Right ventricle myocardium superior (tissue), 1 donor: ENCODE data around the gene TAS2R41. TPM values are rescaled to one million over a fixed set of nuclear protein-coding genes. Genes with fewer than 3 reads are reported as not detected.
"Not testable (repeated sequence)": the region's sequence is repeated elsewhere in the genome, so short reads cannot be mapped to it uniquely, and the experiment has no call there.

Experiments used
- ATAC-seq: fragments of 200-7000 bp; cut with Tn5 transposase; one replicate; pipeline ENCODE4 v1.9.1; 2020; ENCODE audit warnings: mild to moderate bottlenecking; ENCODE audit not compliant: poor library complexity
- DNase-seq: peaks from one replicate; pipeline ENCODE4 v3.0.0-alpha.2; 2020
- intact Hi-C: fragments of 100-400 bp; cut with DNase I; formaldehyde crosslinking; loops from one replicate; pipeline ENCODE4 v1.11.2; 2022
- total RNA-seq: library from RNA; stranded (reverse); fragmentation: NEBNext Ultra II Directional; extraction: Animal tissue kit (Norgen Biotek cat#: 25700); gene quantifications from one replicate; pipeline ENCODE4 v1.2.1, GENCODE V29; 2021
- donor health status: DM: no; HTN: yes; CAD: no; lungs with severe emphysema.

Gene TAS2R41
- total RNA-seq, 1 donor from 2014 or later: not detected

DNA sequence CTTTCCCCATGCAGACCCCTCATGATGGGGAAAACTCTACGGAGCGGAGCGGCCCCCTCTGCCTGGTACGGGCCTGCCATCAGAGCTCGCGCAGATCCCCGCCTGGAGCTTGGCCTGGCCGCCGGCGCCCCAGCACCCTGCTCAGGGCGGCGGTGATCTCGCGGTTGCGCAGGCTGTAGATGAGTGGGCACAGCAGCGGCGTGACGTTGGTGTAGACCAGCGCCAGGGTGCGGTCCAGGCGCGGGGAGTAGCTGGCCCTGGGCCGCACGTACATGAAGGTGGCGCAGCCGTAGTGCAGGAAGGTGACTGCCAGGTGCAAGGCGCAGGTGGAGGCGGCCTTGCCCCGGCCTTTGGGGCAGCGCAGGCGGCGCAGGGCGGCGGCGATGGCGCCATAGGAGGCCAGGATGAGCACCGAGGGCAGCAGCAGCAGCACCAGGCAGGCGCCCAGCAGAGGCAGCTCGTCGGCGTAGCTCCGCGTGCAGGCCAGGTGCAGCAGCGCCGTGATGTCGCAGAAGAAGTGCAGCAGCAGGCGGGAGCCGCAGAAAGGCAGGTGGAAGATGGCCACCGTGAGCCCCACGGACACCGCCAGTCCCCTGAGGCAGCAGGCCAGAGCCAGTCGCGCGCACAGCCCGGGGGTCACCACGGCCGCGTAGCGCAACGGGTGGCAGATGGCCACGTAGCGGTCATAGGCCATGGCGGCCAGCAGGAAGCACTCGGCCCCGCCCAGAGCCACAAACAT lies 33.4 kb downstream of the TAS2R41 start:
- ATAC-seq: no peak
- no peak for DNase-seq
- intact Hi-C loops: no loop called here

DNA sequence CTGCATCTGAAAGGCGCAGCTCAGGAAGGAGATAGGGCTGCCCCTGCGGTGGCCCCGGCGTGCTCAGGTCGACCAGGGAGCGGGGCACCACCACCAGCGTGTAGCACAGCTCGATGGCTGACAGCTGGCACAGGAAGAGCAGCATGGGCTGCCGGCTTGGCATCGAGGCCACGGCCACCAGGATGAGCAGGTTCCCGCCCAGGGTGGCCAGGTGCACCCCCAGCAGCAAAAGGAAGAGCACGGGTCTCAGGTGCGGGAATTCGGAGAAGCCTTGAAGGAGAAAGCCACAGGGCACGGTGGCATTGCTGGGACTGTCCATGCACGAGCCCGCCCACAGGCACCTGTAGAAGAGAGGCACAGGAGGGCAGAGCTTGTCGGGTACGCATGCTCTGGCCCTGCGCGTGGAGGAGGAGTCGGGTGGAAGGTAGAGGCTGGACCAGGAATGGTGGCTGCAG lies 33.9 kb downstream of the TAS2R41 start:
- DNase-seq: no peak
- no peak for ATAC-seq
- intact Hi-C loops: no loop called here

DNA sequence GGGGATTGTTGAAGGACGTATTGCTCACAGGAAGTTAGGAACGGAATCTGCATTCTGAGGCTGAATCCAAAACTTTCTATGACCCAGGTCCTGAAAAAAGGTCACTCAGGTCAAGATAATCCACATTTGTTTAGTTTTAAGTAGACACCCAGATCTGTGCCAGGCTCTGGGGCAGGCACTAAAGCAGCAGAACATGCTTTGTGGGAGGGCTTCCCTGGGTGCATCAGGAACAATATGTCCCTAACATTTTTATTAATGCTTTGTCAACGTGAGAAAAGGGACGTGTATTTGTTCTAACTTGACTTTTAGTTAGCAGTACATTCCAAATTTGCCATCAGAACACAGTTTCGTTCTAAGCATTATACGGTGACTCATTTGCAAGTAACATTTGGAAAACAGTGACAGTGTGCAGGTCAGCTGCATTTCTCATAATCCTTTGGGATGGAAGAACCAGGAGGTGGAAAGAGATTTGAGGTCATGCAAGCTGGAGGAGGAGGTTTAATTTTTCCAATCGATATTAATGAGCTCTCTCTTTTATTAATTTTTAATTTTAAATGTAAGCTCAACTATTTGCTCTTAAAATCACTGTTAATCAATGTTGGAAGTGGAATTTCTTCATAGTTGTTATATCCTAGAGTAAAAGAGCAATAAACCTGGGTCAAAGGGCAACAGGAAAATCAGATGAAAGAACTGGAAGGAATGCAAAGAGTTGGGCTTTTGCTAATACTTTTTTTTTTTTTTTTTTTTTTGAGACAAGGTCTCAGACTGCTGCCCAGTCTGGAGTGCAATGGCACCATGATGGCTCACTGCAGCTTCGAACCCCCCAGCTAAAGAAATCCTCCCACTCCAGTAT lies 35.0 kb downstream of the TAS2R41 start:
- ATAC-seq (no peak), DNase-seq (no peak)
- intact Hi-C loops: no loop called here

- DNase-seq (no peak), ATAC-seq (no peak)
- intact Hi-C loops: no loop called here
Observed at GRCh38 chr7:143514487-143514886, 36.8 kb downstream of the TAS2R41 start.

DNA sequence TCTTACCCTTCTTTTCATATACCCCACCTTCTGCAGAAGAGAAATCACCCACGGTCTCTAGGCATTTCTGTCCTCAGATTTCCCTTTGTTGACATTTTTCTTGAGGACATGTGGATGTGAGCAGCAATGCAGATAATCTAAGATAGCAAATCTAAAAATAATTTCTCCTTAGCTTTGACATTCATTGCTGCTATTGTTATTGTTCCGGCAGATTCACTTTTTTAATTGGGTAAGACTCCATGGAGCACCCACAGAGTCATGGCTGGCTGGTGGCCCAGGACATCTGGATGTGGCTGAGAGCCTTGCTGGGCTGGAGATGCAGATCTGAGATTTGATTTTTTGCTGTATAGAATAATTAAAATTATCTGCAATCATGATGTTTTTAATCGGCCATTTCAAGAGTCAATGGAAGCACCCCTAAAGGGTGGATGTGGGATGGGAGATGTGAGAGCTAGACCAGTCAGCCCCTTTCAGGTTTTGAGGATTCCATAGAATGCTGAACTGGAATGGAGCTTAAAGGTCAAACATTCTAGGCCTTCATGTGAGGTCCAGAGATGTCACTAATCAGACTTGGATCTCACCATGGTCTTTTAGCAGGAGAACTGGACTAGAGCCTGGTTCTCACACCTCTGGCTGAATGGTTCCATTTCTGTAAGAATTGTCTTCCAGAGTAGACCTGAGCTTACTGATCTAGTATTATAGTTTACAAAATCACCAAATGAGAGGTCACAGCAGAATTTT lies 37.5 kb downstream of the TAS2R41 start:
- intact Hi-C loops: no loop called here
- DNase-seq (no peak), ATAC-seq (no peak)

DNA sequence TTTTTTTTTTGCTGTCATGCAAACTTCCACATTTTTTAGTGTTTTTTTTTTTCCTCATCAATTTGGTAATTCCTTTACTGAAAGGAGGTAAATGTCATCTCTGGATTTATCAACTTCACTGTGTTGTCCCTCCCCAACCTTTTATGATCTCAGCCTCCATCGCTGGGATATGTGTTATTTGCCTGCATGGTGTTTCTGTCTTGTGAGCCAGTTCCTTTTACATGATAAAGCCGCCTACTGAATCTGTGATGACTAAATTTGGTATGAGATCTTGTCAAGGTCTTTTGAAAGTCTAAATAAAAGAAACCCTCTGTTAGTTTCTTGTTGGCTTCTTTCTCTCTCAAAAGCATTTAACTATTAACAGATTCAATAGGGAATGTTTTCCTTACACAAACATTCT lies 39.3 kb downstream of the TAS2R41 start:
- DNase-seq (no peak), ATAC-seq (no peak)
- intact Hi-C loops: no loop called here

DNA sequence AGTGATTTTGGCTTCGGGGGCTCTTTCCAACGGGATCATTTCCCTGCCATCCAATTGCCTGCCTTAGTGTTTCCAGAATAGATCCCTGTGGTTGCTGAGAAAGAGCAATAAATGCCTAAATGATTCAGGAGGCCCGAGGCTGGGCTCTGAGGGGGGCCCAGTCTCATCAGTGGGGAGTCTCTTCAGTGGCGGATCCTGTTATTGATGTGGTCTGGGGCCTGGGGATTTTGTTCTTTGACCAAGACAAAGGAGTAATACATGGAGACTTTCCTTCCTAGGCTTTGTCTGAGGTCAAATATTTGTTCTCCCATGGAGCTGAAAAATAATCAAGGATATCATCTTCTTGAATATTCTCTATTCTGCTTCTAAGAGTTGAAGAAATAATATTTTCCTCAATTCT lies 40.8 kb downstream of the TAS2R41 start:
- no peak for ATAC-seq
- no peak for DNase-seq
- intact Hi-C loops: no loop called here

- intact Hi-C loops: no loop called here
- DNase-seq (no peak), ATAC-seq (no peak)
Observed at GRCh38 chr7:143518941-143519340, 41.3 kb downstream of the TAS2R41 start.

DNA sequence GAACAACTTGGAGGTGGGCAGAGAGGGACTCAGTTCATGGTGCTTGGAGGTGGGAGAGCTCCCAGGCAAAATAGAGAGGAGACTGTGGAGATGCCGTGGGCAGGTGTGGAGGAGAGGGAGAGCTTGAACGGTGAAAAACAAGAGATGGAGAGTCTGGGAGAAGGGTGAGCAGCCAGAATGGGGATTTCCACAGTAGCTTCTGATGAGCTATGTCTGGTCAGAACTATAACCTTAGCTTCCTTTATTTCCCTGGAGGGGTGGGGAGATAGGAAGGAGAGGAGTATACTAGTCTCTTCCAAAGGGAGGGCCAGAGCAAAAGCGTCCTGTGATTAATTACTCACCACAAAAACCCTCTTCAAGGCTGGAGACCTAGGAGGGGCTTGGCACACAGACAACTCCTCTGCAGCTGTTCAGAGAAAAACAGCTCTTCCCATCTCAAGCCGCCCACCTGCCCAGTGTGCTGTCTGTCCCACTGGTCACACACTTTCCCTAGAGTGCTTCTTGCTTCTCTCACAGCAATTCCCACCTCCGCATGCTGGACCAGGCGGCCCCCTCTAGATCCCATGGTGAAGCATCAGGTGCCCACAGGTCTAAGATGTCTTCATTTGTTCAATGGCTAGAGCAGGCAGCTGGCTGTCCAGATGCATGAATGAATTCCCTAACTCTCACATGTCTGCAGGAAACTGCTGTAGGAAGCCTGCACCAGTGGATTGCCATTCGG lies 41.9 kb downstream of the TAS2R41 start:
- ATAC-seq: no peak
- DNase-seq: no peak

DNA sequence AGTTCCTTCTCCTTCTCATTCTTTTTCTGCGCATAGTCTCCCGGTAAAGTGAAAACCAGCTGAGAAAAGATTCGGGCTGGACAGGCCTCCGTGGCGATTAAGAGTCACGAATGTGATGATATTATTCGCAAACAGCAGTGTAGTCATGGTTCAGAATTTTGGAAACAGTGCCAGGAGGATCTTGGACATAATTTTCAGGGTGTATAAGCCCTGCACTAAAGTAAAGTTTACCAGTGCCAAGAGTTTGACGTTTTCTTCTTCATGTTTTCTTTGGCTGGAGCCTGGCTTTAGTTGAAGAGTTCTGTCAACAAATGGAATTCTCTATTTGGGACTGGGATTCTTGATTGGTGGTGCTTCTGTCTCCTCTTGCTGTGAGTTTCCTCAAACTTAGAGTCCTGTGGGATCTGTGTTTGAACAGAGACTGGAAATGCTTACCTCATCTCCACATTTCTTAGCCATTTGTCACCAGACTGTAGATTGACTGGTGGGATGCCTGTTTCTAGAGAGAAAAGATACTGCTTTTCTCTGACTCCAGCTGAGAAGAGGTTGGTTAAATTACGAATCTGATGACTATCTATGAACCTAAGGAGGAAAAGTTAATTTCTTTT lies 44.7 kb downstream of the TAS2R41 start:
- intact Hi-C loops, DNase-seq: not testable (repeated sequence)
- ATAC-seq: peak; percentile 93

More for the DNA sequence above, 41.9 kb downstream of the TAS2R41 start:
- intact Hi-C loops: no loop called here

Other genes with a start within 250 kb of the TAS2R41 start
- gene GSTK1, start 214.4 kb upstream of the TAS2R41 start, total RNA-seq: 276 TPM
- gene TMEM139, start 192.9 kb upstream of the TAS2R41 start, total RNA-seq: 16.1 TPM
- gene CASP2, start 189.5 kb upstream of the TAS2R41 start, total RNA-seq: 11.1 TPM
- 0.08 TPM for gene CLCN1, start 161.8 kb upstream of the TAS2R41 start, total RNA-seq
- gene FAM131B, start 115.2 kb upstream of the TAS2R41 start, total RNA-seq: 0.59 TPM
- gene ZYX, start 96.5 kb upstream of the TAS2R41 start, total RNA-seq: 69.8 TPM
- gene EPHA1, start 69.0 kb upstream of the TAS2R41 start, total RNA-seq: 0.08 TPM
- not detected for gene TAS2R60, start 34.4 kb upstream of the TAS2R41 start, total RNA-seq
- gene CTAGE15, start 93.9 kb downstream of the TAS2R41 start, total RNA-seq: not detected
- gene TCAF2, start 143.1 kb downstream of the TAS2R41 start, total RNA-seq: 0.27 TPM